Fibroblast of skin of left quadriceps (primary cell): ENCODE data around the gene RUNX3.

Experiments
- DNase-seq, 2 experiments: peaks; one replicate each; pipeline ENCODE4 v3.0.0-alpha.2; 2013; ENCODE audit warnings: low read depth in 2 of 2

Gene RUNX3

DNA sequence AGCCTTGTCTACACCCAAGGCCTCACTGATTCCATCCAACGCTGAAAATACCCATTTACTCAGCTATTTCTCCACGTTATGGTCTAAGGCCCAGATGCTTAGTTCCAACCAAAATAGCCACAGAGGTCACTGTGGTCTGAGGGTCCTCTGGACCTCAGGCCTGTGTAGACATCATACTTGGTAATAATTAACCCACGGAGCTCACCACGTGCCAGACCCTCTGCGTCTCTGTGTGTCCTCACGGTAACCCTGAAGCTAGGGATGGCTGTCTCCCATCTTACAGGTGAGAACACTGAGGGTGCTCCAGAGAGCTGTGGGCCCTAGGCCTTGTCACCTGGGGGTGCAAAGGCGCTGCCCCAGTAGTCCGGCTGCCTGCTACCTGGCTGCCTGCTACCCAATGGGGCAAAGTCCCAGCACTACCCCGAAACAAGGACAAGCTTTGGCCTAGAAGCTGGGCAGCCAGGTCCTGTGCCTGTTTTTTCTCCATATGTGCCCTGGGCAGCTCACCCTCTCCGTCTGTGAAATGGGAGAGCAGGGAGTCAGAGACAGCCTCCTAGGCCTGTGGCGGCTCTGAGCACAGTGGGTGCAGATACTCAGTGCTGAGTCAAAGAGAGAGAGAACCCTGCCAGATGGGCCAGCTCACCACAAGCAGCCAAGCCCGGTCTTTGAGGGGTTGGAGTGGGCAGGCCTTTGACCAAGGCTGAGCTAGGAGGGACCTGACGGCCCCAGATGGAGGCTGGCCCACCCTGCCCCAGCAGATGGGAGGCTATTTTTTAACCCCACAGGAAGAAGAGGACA, 17.0 kb upstream of the RUNX3 start:
- no peak for DNase-seq

DNA sequence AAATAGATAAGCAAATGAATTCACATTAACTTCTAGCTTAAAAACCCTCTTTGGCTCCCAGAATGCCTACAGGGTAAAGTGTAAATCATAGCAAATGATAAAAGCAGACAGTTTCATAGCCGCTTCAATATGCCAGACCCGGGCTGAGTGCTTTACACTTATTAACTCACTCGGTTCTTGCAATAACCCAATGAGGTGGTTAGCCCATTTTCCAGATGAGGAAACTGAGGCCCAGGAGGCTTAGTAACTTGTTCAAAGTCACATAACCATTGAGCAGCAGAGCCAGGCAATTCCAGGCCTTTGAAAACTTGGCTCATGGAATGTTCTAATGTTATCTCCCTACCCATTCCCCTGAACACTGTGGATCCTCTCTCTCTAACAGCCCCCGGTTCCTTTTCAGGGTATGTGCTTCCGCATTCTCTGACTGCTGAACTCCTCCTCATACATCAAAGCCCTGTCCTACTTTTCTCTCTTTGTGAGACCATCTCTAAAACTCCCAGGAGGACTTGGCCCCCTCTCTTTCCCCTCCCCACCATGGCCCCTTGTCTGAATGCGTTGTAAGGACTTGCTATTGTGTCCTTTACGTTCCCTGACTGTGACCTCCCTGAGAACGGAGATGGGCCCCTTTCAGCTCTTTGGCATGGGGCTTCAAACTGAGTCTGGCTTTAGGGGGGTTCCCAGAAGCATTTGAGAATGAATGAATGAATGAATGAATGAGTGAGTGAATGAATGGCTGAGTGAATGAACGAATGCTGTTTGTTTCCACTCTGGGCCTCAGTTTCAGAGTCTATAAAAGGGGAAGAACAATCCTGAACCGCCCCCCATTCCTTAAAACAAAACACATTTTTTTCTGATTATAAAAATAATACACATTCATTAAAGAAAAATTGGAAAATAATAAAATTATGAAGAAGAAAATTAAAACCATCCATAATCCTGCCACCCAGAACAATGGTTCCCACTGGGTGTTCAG, 15.6 kb upstream of the RUNX3 start:
- no peak for DNase-seq

DNA sequence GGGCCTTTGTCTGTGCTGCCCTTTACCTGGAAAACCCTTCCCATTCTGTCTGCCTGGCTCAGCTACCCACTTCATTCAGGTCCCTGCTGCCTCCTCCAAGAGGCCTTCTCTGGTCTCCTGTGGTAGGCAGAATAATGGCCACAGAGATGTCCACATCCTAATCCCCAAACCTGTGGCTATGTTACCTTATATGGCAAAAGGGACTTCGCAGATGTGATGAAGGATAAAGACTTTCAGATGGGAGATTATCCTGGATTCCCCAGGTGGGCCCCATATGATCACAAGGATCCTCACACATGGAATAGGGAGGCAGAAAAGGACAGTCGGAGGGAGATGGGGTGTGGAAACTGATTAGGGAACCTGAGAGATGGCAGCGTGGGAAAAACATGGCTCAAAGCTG, 14.2 kb upstream of the RUNX3 start:
- DNase-seq: no peak

DNA sequence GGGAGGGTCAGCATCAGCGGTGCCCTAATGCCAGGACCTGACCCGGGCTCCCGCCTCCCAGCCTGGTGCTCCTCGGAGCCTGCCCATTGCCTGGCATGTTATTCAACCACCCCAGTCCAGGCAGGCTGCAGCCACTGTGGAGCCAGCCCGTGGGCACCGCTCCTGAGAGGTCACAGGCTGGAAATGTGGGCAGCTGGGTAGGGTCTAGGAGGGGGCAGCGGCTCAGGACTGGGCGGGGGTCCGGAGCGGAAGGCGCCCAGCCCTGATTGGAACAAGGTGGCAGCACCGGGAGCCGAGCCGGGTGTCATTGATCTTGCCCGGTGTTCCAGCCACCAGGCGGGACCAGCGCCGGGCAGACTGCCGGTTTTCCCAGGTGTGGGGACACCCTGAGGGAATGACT, 12.7 kb upstream of the RUNX3 start:
- DNase-seq: no peak

DNA sequence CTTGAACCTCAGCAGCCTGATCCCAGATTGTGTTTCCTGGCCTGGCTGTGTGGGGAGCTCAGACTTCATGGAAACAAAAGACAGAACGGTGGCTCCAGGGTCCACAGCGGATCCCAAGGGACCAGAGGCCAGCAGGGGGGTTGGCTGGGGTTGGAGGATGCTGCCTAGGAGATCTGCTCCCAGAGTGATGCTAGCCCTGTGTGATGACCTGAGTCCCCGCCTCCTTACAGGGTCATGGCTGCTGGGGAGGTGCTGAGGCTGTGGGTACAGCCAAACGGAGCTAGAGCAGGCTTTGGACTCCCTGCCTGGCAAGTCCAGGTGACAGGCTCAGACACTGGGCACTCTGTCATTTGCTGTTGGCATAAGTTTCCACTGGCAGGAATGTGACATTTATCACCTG, 11.5 kb upstream of the RUNX3 start:
- no peak for DNase-seq

DNA sequence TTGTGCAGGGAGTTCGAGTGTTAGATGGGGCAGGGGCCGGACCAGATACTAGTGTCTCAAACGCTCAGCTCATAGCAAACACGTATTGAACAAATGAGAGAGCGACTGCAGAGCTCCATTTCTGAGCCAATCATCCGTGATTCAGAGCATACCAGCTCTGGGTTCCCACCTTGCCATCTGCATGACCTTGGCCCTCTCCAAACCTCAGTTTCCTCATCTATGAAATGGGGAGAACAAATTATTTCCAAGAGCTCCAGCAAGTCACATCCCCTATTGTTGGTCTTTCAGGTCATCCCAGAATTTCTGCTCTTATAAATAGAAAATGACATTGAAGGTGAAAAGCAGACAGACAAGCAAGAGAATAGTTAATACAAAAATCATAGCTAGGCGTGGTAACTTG, 10.2 kb upstream of the RUNX3 start:
- DNase-seq: no peak

DNA sequence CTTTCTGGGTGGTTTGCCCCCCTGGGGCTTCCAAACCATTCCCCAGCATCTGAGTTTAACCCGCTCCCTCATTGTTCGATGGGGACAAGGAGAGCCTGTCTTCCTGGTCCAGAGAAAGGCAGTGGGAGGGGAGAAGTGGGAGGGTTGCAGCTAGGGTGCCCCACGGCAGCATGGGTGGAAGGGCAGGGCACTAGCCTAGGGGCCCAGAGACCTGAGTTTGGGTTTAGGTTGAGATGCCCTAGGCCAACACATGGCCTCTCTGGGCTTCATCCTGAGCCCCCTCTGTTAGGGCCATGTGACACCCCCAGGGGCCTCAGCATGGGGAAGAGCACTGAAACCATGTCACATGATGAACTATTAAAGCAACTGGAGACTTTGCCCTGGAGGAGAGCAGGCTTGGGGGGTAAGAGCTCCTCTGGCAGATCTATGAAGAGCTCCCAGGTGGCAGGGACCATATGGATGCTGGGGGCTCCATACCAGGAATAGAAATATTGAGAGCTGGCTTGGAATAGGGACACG, 9.7 kb upstream of the RUNX3 start:
- DNase-seq: no peak

DNA sequence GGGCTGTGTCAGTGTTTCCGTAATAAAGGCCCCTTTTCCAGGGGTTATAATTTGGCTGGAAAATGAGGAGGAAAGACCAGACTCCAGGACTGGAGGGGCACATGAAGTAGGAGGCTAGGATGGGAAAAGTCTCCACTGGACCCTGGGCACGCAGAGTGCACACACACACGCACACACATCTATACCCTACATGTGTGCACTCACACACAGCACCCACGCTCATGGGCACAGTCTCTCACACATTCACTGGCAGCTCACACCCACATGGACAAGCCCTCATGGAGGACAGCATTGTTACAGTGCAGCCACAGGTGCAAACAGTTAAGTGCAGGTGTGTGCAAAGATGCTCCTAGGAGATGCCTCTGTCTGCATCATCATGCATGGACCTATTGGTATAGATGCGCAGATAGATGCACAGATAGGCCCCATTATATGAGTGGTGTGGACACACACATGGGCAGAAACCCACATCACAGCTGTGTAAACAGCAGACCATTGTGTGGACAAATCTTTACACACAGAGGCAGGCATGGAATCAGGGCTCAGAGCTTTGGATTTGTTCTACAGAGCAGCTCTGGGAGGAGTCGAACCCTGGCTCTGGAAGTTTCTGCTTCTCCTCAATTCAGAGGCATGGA, 9.1 kb upstream of the RUNX3 start:
- no peak for DNase-seq

DNA sequence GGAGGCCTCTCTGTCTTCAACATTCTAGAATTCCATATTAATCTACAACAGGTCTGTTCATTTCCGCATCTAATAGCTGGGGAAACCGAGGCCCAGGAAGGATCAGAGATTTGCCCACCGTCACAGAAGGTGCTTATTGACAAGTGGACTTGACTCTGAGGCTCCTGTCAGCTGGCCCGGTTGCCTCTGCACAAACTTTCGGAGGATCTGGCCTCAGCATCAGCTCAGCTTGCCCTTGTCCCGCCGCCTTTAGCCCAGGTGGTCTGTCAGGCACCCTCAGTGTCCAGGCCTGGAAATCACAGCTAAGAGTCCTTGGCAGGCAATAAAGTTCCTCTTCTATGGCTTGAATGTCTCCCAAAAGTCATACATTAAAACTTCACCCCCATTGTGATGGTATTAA, 8.2 kb upstream of the RUNX3 start:
- no peak for DNase-seq

DNA sequence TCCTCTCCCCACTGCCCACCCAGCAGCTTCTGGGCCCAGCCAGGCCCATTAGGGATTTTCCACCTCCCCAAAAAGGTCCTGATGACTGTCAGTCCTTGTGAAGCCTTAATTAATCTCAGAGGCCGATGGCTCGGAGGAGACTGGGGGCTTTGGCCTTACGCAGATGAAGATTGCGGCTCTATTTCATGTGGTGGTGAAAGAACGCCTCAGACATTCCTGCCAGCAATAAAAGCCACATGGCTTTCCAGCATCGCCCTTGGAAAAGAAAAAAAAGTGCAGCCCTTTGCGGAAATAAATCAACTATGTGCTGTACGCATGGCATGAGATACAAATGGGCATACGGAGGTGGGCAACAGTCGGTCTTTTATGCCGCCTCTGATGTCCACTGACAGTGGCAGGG, 6.6 kb upstream of the RUNX3 start:
- DNase-seq: peak; percentile 44 to 49

DNA sequence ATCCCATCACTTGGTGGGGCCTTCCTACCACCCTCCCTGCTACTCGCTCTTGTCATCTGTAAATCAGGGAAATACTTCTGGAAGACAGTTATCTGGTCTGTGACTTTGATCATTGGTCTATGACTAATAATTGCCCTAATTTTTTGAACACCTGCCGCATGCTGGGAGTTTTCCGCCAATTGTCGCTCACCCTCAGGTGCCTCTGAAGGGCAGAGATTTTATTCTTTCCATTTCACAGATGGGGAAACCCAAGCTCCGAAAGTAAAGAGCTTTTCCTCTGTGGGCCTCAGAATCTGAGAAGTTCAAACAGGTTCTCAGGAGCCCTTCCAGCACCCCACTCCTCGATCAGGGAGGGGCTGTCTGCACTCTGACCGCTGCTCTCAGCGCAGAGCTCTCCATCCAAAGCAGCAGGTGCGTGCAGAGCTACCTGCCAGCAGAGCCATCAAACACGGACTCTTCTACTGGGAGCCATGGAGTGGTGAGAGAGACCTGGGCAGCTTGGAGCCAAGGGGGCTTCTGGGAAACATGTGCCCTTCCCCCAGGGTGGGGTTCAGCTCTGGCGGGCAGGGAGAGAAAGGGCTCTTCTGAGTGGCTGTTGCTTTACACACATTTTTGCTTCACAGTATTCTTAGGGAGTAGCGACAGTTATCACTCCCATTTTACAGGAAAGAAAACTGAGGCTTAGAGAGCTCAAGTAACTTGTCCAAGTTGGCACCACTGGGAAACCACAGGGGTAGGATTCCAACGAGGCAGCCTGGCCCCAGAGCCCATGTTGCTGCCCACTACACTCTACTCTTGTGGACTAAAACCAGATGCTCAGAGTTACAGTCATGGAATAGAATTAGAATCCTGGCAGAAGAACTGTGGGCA, 5.8 kb upstream of the RUNX3 start:
- DNase-seq: no peak

DNA sequence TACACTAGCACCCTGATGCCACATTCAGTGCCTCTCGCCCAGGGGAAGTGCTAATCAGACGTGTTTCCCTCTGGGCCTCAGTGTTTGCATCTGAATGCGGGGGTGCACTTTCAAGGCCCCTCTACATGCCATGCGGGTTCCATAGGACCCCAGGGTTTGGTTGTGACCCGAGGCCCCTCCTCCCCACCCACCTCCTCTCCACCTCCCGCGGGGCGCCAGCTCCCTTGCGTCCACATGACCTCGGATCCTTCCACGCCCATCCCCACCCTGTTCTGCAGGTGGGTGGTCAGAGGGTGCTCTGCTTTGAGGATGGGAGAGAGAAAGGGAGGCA, 5.1 kb upstream of the RUNX3 start:
- DNase-seq: no peak

DNA sequence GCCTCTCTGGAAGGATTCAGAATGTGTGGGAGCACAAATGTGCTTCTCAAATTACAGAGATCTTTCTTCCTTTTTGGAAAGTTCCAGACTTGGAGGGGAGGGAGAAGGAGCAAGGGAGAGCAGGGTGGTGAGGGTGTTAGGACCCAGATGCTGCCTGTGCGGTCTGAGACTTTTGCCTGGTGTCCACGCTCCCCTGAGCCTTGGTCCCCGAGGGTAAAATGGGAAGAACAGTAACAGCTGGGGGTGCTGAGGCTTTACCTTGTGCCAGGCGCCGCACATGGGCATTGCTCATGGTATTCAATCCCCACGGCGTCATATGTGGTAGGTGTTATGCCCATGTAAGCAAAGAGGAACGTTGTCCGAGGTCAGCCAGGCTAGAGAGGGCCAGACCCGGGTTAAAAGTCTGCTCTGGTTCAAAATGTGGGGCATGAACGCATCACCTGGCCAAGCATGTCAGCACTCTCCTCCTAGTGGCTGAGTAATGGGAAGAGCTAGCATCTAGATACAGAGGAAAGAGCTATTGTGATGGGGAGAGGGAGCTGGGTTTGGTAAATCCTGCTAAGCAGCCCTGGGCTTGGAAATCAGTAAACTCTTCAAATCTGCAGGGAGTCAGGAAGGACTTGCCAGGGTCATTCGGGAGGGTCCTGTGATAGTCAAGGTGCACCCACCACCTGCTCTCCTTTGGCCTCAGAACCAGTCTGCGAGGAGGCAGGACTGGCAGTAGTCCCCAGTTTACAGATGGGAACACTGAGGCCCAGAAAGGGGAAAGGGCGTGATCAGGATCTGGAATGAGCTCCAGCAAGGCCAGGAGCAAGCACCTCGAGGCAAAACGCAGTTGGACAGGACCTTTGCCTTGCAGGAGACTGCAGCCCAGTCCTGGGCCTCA, 4.5 kb upstream of the RUNX3 start:
- DNase-seq: no peak

DNA sequence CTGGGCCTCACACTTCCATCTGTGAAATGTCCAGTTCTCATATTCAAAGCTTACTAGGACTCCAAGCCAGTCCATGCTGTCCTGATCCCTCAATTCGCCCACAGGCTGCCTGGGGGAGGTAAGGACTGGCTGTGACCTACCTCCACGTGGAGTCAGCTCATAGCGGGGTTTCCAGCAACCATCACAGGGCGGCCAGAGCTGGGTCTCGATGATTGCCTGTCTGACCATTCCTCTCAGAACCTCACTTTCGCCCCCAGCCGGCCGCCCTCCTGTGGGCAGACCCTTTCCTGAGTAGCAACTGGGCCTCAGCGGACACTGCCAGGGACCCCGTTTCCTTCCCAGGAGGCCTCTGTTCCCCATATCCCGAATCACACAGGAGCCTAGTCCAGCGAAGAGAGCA, 3.4 kb upstream of the RUNX3 start:
- DNase-seq: no peak

DNA sequence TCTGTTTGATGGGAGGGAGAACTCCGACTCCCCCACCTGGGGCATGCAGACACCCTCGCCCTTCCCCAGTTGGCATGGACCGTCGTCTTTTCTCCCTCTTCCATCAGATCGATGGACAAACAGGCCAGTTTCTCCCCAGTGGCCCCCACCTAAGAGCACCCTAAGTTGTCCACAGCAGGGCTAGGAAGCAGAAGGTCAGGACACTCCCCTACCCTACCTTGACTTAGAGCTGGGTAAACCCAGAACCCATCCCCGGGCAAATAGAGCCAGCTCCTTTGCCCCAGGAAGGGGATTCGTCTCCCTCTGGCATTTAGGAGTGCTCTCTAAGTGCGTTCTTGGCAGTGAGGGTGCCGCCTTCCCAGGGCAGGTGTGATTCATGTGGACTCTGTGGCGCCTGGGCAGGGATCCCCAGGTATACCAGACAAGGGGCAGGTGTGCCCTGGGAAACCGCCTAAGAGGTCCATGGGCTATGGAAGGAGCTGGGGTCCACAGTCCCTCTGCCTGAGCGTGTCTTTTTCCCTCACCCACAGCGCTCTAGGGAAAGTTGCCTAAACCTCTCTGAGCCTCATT, 2.7 kb upstream of the RUNX3 start:
- DNase-seq: no peak

DNA sequence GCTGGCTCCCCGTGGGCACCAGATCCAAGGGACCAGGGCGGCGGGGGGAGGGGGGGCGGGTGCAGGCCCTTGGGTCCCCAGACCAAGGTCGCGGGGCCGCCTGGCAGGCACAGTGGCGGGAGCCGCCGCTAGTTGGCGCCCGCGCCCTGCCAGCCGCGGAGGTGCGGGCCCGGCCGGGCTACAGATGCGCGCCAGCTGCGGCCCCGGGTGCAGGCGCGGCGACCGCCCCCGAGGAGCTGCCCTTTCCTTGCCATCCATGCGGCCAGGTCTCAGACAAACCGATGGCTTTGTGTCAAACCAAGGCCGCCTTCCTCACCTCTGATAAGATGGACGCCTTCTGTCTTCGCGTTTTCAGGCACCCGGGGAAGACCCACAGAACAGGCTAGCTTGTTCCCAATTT, 2.2 kb upstream of the RUNX3 start:
- DNase-seq: no peak

DNA sequence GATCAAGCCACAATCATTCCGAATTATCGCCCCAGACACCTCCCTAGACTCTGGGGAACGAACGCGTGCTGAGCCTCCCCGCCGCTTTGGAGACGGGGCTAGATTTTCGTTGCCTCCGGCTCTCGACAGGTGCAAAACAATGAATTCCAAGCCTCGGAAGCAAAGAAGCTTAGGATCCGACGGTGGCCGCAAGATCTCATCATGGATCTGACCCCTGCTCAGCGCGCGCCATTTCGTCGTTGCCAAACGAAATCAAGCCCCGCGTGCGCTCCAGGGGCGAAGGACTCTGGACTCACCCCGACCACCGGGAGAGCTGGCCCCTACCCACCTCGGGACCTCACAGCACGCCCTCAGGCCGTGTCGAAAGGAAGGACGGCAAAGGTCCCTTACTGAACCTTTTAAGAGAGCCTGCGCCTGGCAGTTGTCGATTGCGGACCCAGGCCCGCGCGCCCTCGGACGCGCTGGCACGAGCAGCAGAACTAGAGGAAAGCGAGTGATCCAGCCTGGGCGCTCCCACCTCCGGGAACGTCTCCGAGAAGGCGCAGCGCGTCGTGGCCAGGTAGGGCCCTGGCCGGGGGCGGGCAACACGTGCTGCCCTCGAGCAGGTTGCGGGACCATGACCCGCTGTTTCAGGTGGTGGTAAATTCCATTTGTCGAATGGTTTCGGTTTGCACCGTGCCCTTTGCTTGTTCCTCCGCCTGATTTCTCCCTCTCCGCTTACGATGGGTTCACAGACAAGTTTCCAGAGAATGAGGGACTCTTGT, 1.6 kb upstream of the RUNX3 start:
- no peak for DNase-seq

DNA sequence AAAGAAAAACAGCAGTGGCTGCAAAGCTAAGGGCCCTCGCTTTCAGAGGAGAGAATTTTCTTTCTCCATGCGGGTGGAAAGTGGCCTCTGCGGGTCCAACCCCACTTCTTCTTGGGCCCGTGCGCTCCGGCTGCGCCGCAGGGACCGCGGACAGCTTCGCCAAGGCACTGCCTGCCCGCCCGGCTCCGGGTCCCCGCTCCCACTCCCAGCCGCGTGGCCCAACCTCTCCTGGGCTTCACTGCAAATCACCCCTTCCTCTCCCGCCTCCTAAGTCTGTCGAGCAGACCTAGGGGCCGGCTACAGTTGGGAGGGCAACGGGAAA, 1.0 kb upstream of the RUNX3 start:
- DNase-seq: no peak
